ENCODE results near the gene GLIS1.
A peak's percentile ranks its signal among the peaks of the same experiment; 100 is the strongest.

Gene GLIS1

GRCh38 chr1:53684741-53685140 lies 54.2 kb downstream of the GLIS1 start:
- TF ChIP-seq CTCF (conservative IDR thresholded peaks at IDR 0.05) = no peak
- no peak for TF ChIP-seq ZFX (IDR thresholded peaks at IDR 0.05)
- H3K27ac ChIP-seq = no peak overlapping the region

GRCh38 chr1:53683986-53684740 lies 54.8 kb downstream of the GLIS1 start:
- TF ChIP-seq ZFX (IDR thresholded peaks at IDR 0.05) = no peak
- no peak for TF ChIP-seq CTCF (conservative IDR thresholded peaks at IDR 0.05)
- H3K27ac ChIP-seq = no peak overlapping the region

- no peak for TF ChIP-seq ZFX (IDR thresholded peaks at IDR 0.05)
- TF ChIP-seq CTCF (conservative IDR thresholded peaks at IDR 0.05) = no peak
- H3K27ac ChIP-seq = no peak overlapping the region
Observed at GRCh38 chr1:53682881-53683280, 56.1 kb downstream of the GLIS1 start.

- H3K27ac ChIP-seq = no peak overlapping the region
- no peak for TF ChIP-seq ZFX (IDR thresholded peaks at IDR 0.05)
- peak; percentile 87 for TF ChIP-seq CTCF (conservative IDR thresholded peaks at IDR 0.05)
Observed at GRCh38 chr1:53681977-53682685, 56.8 kb downstream of the GLIS1 start.

- no peak overlapping the region for H3K27ac ChIP-seq
Observed at GRCh38 chr1:53681351-53681976, 57.5 kb downstream of the GLIS1 start.

GRCh38 chr1:53680868-53681267 lies 58.1 kb downstream of the GLIS1 start:
- H3K27ac ChIP-seq = no peak overlapping the region
- TF ChIP-seq ZFX (IDR thresholded peaks at IDR 0.05) (no peak), CTCF (conservative IDR thresholded peaks at IDR 0.05) (no peak)

More at GRCh38 chr1:53681351-53681976, 57.5 kb downstream of the GLIS1 start:
- TF ChIP-seq CTCF (conservative IDR thresholded peaks at IDR 0.05) = no peak
- no peak for TF ChIP-seq ZFX (IDR thresholded peaks at IDR 0.05)
